Medulla oblongata (tissue), 1 donor: ENCODE results near the gene PKN3.
"Not testable (repeated sequence)": the region's sequence is repeated elsewhere in the genome, so short reads cannot be mapped to it uniquely, and the experiment has no call there.

Experiments
- DNase-seq: peaks from one replicate; pipeline ENCODE4 v3.0.0-alpha.2; 2015; ENCODE audit errors: extremely low spot score

PKN3 gene

DNA sequence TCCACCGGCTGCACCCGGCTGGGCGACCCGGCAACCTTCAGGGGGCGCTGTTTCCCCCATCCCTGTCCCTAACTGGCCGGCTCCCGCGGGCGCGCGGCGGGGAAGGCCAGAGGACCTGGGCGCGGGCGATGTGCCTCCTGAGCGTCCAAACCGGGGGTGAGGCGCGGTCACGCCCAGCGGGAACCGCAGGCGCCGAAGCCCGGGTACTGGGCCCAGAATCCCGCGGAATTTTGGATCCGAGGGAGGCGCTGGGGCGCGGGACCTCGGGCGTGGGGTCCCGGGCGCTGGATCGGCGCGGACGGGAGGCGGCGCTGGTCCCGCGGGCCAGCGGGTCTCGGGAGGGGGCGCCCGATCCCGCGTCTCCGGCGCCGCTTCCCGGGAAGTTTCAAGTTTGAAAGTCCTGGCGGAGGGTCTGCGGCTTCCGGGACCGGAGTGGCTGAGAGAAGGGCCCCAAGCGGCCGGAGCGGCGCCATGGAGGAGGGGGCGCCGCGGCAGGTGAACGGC, at the start of gene PKN3:
TSS of gene PKN3 (plus strand) at position 59 of the 504 bp plus-strand sequence. CDS start at position 472, 413 bp downstream.
- DNase-seq: peak; percentile 81

GRCh38 chr9:128653908-128654307, 48.4 kb upstream of the PKN3 start:
- no peak for DNase-seq

- no peak for DNase-seq
These were observed 47.8 kb upstream of the PKN3 start for GRCh38 chr9:128654481-128654880.

DNA sequence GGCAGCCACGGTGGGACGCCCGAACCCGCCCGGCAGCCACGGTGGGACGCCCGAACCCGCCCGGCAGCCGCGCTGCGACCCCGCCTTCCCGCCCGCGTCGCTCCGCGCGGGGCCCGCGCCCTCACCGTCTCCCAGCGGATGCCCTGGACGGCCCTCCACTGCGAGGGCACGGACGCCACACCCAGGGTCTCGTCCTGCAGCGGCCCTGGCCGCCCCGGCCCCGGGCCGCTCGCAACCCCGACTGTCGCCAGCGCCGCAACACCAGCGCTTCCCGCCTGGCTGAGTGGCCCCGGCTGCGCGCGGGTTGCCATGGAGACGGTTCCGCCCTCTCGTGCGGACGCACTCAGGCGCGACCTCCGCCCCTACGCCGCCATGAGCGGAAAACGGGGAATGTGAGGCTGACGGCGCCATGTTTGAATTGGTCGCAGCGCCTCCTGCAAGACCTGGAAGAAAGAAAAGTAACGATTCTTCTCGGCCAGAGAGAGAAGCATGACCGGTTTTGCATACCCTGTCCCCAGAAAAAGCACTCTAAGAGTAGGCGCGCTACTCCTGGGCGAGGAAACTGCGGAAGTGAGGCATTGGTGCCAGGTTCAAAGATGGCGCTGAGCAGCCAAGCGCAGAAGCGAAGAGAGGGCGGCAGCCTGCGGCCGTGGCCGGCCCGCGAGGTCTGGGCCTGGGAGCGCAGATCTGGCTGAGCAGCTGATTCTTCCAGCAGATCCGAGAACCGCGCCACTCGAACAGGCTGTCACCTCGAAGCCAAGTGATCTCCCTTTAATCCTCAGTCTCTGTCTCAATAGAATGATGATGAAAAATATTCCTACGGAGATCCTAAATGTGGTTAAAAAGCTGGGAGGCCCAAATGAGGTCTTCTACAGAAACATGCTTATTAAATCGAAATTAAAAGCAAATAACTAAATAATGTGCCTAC, 45.6 kb upstream of the PKN3 start, which contains the start of gene DYNC2I2:
TSS of gene DYNC2I2 (minus strand) at position 432 of the 928 bp plus-strand sequence. CDS start at position 311, 121 bp downstream.
- peak; percentile 95 for DNase-seq

DNA sequence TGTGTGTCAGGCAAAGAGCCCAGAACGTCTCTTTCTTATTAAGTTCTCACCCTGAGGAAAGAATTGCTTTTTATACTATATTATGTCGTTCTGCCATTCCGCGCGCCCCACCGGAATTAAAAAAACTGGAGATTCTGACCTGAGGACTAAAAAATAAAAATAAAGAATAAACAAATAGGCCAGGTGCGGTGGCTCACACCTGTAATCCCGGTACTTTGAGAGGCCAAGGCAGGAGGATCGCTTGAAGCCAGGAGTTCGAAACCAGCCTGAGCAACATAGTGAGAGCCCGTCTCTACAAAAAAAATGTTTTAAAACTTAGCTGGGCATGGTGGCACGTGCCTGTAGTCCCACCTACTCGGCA, 45.0 kb upstream of the PKN3 start:
- DNase-seq: no peak

GRCh38 chr9:128657796-128658195, 44.5 kb upstream of the PKN3 start:
- no peak for DNase-seq

GRCh38 chr9:128666481-128666941, 35.8 kb upstream of the PKN3 start:
- DNase-seq: not testable (repeated sequence)

DNA sequence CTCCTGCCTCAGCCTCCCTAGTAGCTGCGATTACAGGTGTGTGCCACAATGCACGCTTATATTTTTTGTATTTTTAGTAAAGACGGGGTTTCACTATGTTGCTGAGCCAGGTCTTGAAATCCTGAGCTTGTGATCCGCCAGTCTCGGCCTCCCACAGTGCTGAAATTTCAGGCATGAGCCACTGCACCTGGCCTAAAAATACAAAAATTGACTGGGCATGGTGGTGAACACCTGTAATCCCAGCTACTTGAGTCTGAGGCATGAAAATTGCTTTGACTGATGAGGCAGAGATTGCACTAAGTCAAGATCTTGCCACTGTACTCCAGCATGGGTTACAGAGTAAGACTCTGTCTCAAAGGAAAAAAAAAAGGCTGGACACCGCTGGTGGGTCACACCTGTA, 32.5 kb upstream of the PKN3 start:
- no peak for DNase-seq

DNA sequence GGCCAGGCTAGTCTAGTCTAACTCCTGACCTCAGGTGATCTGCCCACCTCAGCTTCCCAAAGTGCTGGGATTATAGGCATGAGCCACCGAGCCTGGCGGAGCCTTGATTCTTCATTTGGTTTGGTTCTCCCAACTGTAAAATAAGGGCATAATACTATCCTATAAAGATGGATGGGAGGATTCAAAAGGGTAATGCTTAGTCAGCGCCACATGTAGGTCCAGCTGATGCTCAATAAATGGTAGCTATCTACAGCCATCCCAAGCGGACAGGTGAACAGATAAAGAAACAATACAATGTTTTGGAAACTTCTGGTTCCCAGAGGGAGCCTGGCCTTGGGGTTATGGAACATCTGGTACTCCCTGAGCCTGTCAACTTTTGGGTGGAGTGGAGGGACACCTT, 26.9 kb upstream of the PKN3 start:
- no peak for DNase-seq

DNA sequence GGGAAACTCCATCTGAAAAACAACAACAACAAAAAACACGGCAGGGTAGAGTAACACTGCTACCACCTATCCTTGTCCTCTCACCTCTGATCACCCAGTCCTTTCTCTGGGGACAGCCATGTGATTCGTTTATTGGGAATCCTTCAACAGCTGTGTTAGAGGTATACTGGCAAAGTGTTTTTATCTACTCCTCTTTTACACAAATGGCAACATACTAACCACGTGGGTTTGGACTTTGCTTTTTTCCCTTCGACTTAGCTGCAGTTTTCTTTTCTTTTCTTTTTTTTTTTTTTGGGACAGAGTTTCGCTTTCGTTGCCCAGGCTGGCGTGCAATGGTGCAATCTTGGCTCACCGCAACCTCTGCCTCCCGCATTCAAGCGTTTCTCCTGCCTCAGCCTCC, 24.5 kb upstream of the PKN3 start:
- DNase-seq: no peak

GRCh38 chr9:128683340-128684064, 18.8 kb upstream of the PKN3 start:
- DNase-seq: peak; percentile 37

DNA sequence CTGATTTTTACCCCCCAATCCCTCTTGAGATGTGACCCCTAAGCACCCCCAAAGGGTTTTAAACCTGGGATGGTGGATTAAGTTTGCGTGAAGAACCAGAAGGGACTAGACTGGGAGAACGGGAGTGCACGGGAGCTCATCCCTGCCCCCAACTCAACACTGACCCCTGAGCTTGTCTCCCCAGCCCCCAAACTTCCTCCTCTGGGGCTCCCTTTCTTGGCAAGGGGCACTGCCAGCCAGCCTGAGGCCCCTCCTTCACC, 18.3 kb upstream of the PKN3 start:
- DNase-seq: no peak

- DNase-seq: peak; percentile 78
These were observed 17.7 kb upstream of the PKN3 start for GRCh38 chr9:128684325-128685199.

- peak; percentile 50 for DNase-seq
These were observed 16.4 kb upstream of the PKN3 start for GRCh38 chr9:128685636-128686489.

- DNase-seq: no peak
These were observed 14.8 kb upstream of the PKN3 start for GRCh38 chr9:128687453-128687852.

DNA sequence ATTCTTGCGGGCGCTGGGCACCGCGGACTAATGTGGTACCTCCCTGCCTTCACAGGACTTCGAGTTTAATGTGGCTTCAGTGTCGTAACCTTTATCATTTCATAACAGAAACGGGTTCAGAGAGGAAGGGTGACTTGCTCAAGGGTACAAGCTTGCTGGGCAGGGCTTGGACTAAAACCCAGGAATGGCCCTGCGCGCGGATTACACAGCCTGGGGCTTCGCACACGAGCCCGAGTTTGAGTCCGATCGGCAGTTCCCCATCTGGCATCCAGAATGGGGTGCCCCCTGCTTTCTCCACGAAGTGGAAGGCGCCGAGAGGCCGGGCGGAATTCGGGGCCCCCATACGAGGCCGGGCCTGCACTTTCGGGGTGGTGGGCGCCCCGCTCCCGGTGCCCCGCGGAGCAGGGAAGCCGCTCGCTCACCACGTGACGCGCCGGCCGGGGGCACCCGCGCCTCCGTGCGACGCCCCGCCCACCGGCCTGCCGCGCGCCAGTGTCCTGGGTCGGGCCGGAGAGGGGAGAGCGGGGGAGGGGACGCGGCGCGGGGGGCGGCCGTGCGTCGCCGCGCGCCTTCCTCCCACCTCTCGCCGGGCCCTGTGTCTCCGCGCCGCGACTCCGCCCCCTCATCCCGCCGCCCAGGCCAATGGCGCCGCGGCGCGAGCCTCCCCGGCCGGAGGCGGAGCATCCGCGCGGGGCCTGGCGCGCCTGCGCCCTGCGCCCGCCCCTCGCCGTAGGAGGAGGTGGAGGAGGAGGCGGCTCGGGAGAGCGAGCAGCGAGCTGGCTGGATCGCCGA, 13.6 kb upstream of the PKN3 start, which contains the start of gene SET:
TSS of gene SET (plus strand) at position 722 of the 792 bp plus-strand sequence. CDS start 361 bp downstream, outside the sequence.
- peak; percentile 94 for DNase-seq

DNA sequence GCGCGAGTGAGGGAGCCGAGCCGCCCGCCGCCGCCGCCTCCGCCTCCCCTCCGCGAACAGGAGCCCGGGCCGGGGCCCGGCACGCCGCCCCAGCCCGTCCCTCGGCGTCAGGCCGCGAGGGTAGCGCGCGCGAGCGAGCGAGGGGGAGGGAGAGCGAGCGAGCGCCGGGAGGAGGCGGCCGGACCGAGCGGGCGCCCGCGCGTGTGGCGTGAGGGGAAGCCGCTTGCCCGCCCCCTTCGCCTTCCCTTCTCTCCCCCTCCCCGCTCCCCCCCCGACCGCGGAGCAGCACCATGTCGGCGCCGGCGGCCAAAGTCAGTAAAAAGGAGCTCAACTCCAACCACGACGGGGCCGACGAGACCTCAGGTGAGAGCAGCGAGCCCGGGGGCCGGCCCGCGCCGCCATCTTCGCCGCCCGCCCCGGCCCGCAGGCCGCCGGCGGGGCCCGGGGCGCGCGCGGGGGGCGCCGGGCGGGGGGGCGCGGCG, 13.0 kb upstream of the PKN3 start:
- peak; percentile 36 for DNase-seq

GRCh38 chr9:128689820-128690683, 12.3 kb upstream of the PKN3 start:
- DNase-seq: peak; percentile 51

- DNase-seq: no peak
These were observed 11.6 kb upstream of the PKN3 start for GRCh38 chr9:128690684-128691034.
